ENCODE results near the gene RENBP. TPM values are rescaled to one million over a fixed set of nuclear protein-coding genes. Genes with fewer than 3 reads are reported as not detected.

Gene RENBP
- total RNA-seq, 1 donor from 2014 or later = 18.9 TPM

GRCh38 chrX:153963546-153963945 lies 19.1 kb upstream of the RENBP start:
- TF ChIP-seq, protein P1, sequence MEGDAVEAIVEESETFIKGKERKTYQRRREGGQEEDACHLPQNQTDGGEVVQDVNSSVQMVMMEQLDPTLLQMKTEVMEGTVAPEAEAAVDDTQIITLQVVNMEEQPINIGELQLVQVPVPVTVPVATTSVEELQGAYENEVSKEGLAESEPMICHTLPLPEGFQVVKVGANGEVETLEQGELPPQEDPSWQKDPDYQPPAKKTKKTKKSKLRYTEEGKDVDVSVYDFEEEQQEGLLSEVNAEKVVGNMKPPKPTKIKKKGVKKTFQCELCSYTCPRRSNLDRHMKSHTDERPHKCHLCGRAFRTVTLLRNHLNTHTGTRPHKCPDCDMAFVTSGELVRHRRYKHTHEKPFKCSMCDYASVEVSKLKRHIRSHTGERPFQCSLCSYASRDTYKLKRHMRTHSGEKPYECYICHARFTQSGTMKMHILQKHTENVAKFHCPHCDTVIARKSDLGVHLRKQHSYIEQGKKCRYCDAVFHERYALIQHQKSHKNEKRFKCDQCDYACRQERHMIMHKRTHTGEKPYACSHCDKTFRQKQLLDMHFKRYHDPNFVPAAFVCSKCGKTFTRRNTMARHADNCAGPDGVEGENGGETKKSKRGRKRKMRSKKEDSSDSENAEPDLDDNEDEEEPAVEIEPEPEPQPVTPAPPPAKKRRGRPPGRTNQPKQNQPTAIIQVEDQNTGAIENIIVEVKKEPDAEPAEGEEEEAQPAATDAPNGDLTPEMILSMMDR (IDR thresholded peaks at IDR 0.05) = no peak
- Mint-ChIP-seq H3K9me3 (ENCODE audit: unreplicated experiment) (no peaks in the 10 kb centered on the region), H3K4me3 (ENCODE audit: unreplicated experiment) (no peak overlapping the region), H3K36me3 (ENCODE audit: unreplicated experiment) (peaks cover 16% of the 10 kb centered on the region), H3K27ac (ENCODE audit: unreplicated experiment) (no peak overlapping the region), H3K27me3 (ENCODE audit: unreplicated experiment) (no peaks in the 10 kb centered on the region), H3K4me1 (ENCODE audit: unreplicated experiment) (peaks cover 25% of the 10 kb centered on the region)
- no peak for DNase-seq (ENCODE audit: extremely low spot score, unreplicated experiment)

DNA sequence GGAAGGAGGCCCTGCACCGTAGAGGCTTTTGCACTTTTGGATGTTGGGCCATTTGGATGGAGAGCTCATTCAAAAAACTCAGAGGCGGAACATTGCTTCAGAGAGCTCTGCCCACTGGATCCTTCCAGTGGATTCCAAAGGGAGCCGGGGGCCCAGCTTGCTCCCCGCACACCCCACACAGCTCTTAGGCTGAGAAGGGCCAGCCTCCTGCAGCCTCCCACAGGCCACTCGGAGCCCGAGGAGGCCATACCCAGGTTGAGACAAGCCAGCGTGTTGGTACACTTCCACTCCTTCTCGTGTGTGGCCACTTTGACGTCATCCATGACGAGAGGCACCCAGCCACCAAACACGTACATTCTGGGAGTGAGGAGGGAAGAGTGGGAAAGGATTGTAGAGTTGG lies 16.8 kb upstream of the RENBP start:
- Mint-ChIP-seq H3K4me3 (ENCODE audit: unreplicated experiment) (no peak overlapping the region), H3K4me1 (ENCODE audit: unreplicated experiment) (peaks cover 5% of the 10 kb centered on the region), H3K27me3 (ENCODE audit: unreplicated experiment) (no peaks in the 10 kb centered on the region), H3K36me3 (ENCODE audit: unreplicated experiment) (peaks cover 24% of the 10 kb centered on the region), H3K9me3 (ENCODE audit: unreplicated experiment) (no peaks in the 10 kb centered on the region), H3K27ac (ENCODE audit: unreplicated experiment) (no peak overlapping the region)
- DNase-seq (ENCODE audit: extremely low spot score, unreplicated experiment) = no peak
- TF ChIP-seq, protein P1 (IDR thresholded peaks at IDR 0.05) = no peak

DNA sequence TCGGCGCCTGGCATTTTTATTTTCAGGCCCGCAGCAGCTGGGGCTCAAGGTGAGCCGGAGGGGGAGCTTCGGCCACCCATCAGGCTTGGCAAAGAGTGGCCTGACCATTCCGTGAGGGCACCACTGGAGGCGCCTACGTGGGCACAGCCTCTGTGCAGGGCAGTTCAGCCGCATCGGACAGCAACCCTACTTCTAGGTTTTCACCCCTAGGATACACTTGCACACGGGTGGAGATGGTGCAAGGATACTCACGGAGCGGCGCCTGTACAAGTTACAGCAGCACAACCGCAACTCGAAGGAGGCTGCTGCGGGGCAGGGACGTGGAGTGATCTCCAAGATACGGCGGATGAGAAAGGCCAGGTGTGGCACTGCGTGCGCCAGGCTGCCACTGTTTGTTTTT lies 16.3 kb upstream of the RENBP start:
- TF ChIP-seq, protein P1 (IDR thresholded peaks at IDR 0.05) = no peak
- Mint-ChIP-seq H3K9me3 (ENCODE audit: unreplicated experiment) (no peaks in the 10 kb centered on the region), H3K27ac (ENCODE audit: unreplicated experiment) (no peak overlapping the region), H3K36me3 (ENCODE audit: unreplicated experiment) (peaks cover 28% of the 10 kb centered on the region), H3K27me3 (ENCODE audit: unreplicated experiment) (no peaks in the 10 kb centered on the region), H3K4me3 (ENCODE audit: unreplicated experiment) (no peak overlapping the region), H3K4me1 (ENCODE audit: unreplicated experiment) (no peaks in the 10 kb centered on the region)
- DNase-seq (ENCODE audit: extremely low spot score, unreplicated experiment) = no peak

- H3K4me1 Mint-ChIP-seq (ENCODE audit: unreplicated experiment) = no peaks in the 10 kb centered on the region
- no peak for DNase-seq (ENCODE audit: extremely low spot score, unreplicated experiment)
- H3K4me3 Mint-ChIP-seq (ENCODE audit: unreplicated experiment) = no peak overlapping the region
- H3K9me3 Mint-ChIP-seq (ENCODE audit: unreplicated experiment) = no peaks in the 10 kb centered on the region
- H3K27me3 Mint-ChIP-seq (ENCODE audit: unreplicated experiment) = no peaks in the 10 kb centered on the region
- H3K36me3 Mint-ChIP-seq (ENCODE audit: unreplicated experiment) = peaks cover 32% of the 10 kb centered on the region
- TF ChIP-seq, protein P1 (IDR thresholded peaks at IDR 0.05) = no peak
- no peak overlapping the region for H3K27ac Mint-ChIP-seq (ENCODE audit: unreplicated experiment)
Measured at GRCh38 chrX:153960077-153960476, 15.6 kb upstream of the RENBP start.

GRCh38 chrX:153959649-153960048 lies 15.2 kb upstream of the RENBP start:
- Mint-ChIP-seq H3K27ac (ENCODE audit: unreplicated experiment) (no peak overlapping the region), H3K9me3 (ENCODE audit: unreplicated experiment) (no peaks in the 10 kb centered on the region), H3K4me3 (ENCODE audit: unreplicated experiment) (no peak overlapping the region), H3K36me3 (ENCODE audit: unreplicated experiment) (peaks cover 35% of the 10 kb centered on the region), H3K27me3 (ENCODE audit: unreplicated experiment) (no peaks in the 10 kb centered on the region), H3K4me1 (ENCODE audit: unreplicated experiment) (no peaks in the 10 kb centered on the region)
- TF ChIP-seq, protein P1 (IDR thresholded peaks at IDR 0.05) = no peak
- DNase-seq (ENCODE audit: extremely low spot score, unreplicated experiment) = no peak

Data from osteocyte (in vitro differentiated cells).